ENCODE data around the gene ESPN. TPM values are rescaled to one million over a fixed set of nuclear protein-coding genes. Genes with fewer than 3 reads are reported as not detected.

The ESPN gene
- polyA plus RNA-seq, 1 donor (not counting 4 experiments of a cell fraction or from before 2014, with no cell fraction given), result 0.47 TPM

DNA sequence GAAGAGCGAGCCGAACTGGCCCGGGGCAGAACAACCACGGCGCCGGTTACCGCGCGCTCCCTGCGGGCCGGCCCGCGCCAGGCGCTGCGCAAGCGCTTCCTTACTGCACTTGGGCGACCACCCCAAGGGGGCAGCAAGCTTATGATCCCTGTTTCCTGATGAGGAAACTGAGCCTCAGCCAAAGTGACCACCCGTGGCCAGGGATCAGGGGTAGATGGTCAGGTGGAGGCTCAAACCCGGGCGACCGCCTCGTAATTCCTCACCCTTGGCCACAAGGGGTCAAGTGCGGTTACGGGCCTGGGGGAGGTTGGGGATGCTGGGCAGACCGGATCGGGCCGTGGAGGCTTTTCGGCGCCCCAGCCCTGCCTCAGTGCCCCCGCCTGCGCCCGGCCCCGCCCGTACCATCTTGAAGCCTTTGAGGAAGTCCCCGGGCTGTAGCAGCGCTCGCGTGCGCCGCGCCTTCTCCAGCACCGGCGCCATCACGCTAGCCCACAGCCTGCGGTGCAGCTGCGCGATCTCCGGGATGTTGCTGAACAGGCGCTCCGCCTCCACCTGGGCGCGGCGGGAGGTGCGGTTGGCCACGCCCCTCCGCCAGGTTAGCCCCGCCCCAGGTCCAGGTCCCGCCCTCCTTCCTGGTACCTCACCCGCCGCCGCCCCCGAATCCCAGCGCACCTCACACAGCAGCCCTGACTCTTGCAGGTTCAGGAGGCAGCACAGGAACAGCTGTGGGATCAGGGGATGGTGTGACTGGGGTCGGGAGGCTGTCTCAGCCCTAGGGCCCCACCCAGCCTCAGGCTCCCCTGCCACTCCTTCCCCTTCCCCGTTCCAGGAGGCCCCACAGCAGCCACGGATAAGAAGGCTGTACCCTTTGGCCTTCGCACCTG lies 46.8 kb downstream of the ESPN start:
- dilution Hi-C loops (cut with MboI; ENCODE audit: extremely low pct_ligation_motif_present, low sequenced_read_pairs), result no loop called here
- peaks cover 44 to 47% of the 10 kb centered on the region in 2 experiments for H3K36me3 ChIP-seq (ENCODE audit: control insufficient read depth in 2 of 2, extremely low read depth in 1 of 2, insufficient read depth in 2 of 2, low read length in 2 of 2)
- no peaks in the 10 kb centered on the region for H3K79me2 ChIP-seq (ENCODE audit: control insufficient read depth, insufficient read depth, low read length)
- H3K9me3 ChIP-seq (ENCODE audit: control insufficient read depth, low read depth, low read length), result no peaks in the 10 kb centered on the region
- H3K9me1 ChIP-seq (ENCODE audit: control insufficient read depth, extremely low read depth, insufficient read depth, low read length), result peaks cover 2% of the 10 kb centered on the region
- TF ChIP-seq, protein P1, sequence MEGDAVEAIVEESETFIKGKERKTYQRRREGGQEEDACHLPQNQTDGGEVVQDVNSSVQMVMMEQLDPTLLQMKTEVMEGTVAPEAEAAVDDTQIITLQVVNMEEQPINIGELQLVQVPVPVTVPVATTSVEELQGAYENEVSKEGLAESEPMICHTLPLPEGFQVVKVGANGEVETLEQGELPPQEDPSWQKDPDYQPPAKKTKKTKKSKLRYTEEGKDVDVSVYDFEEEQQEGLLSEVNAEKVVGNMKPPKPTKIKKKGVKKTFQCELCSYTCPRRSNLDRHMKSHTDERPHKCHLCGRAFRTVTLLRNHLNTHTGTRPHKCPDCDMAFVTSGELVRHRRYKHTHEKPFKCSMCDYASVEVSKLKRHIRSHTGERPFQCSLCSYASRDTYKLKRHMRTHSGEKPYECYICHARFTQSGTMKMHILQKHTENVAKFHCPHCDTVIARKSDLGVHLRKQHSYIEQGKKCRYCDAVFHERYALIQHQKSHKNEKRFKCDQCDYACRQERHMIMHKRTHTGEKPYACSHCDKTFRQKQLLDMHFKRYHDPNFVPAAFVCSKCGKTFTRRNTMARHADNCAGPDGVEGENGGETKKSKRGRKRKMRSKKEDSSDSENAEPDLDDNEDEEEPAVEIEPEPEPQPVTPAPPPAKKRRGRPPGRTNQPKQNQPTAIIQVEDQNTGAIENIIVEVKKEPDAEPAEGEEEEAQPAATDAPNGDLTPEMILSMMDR (optimal IDR thresholded peaks at IDR 0.05 in 1 of 3, IDR thresholded peaks at IDR 0.05 in 1 of 3, conservative IDR thresholded peaks at IDR 0.05 in 1 of 3; ENCODE audit: extremely low read depth in 1 of 3, insufficient read depth in 2 of 3, low read length in 3 of 3), result no peak
- TF ChIP-seq EZH2 (IDR thresholded peaks at IDR 0.05; ENCODE audit: low read length), result no peak
- peaks cover 17% of the 10 kb centered on the region for H3K4me1 ChIP-seq (ENCODE audit: control insufficient read depth, extremely low read depth, insufficient read depth, low read length)
- H3K9ac ChIP-seq (ENCODE audit: control insufficient read depth, extremely low read depth, insufficient read depth, low read length), result peak overlapping the region; percentile 63
- H2AFZ ChIP-seq (ENCODE audit: control insufficient read depth, low read length), result no peak overlapping the region
- DNase-seq (ENCODE audit: low read depth, low spot score) (no peak), FAIRE-seq (peak; percentile 49)
- H4K20me1 ChIP-seq (ENCODE audit: control insufficient read depth, extremely low read depth, insufficient read depth, low read length), result no peaks in the 10 kb centered on the region
- H3K4me2 ChIP-seq (ENCODE audit: control insufficient read depth, extremely low read depth, insufficient read depth, low read depth, low read length), result peak overlapping the region; percentile 68
- peak overlapping the region; percentile 67 for H3K27ac ChIP-seq (ENCODE audit: control insufficient read depth, insufficient read depth, low read length)
- no peaks in the 10 kb centered on the region for H3K27me3 ChIP-seq (ENCODE audit: control insufficient read depth, extremely low read depth, insufficient read depth, low read length)
- H3K4me3 ChIP-seq (ENCODE audit: control insufficient read depth in 2 of 3, extremely low read depth in 1 of 3, insufficient read depth in 2 of 3, low read depth in 1 of 3, low read length in 3 of 3), result no peak overlapping the region

GRCh38 chr1:6471970-6472368 lies 47.4 kb downstream of the ESPN start:
- Histone ChIP-seq H3K4me3 (ENCODE audit: control insufficient read depth in 2 of 3, extremely low read depth in 1 of 3, insufficient read depth in 2 of 3, low read depth in 1 of 3, low read length in 3 of 3) (peak overlapping the region in 1 of 3 experiments; percentile 15), H3K79me2 (ENCODE audit: control insufficient read depth, insufficient read depth, low read length) (no peaks in the 10 kb centered on the region), H4K20me1 (ENCODE audit: control insufficient read depth, extremely low read depth, insufficient read depth, low read length) (no peaks in the 10 kb centered on the region), H2AFZ (ENCODE audit: control insufficient read depth, low read length) (no peak overlapping the region), H3K9me3 (ENCODE audit: control insufficient read depth, low read depth, low read length) (no peaks in the 10 kb centered on the region), H3K36me3 (ENCODE audit: control insufficient read depth in 2 of 2, extremely low read depth in 1 of 2, insufficient read depth in 2 of 2, low read length in 2 of 2) (peaks cover 44 to 45% of the 10 kb centered on the region in 2 experiments), H3K9ac (ENCODE audit: control insufficient read depth, extremely low read depth, insufficient read depth, low read length) (peak overlapping the region; percentile 63), H3K9me1 (ENCODE audit: control insufficient read depth, extremely low read depth, insufficient read depth, low read length) (peaks cover 2% of the 10 kb centered on the region), H3K4me2 (ENCODE audit: control insufficient read depth, extremely low read depth, insufficient read depth, low read depth, low read length) (peak overlapping the region; percentile 68), H3K4me1 (ENCODE audit: control insufficient read depth, extremely low read depth, insufficient read depth, low read length) (peaks cover 17% of the 10 kb centered on the region), H3K27me3 (ENCODE audit: control insufficient read depth, extremely low read depth, insufficient read depth, low read length) (no peaks in the 10 kb centered on the region), H3K27ac (ENCODE audit: control insufficient read depth, insufficient read depth, low read length) (peak overlapping the region; percentile 67)
- peak; percentile 81 for FAIRE-seq
- DNase-seq (ENCODE audit: low read depth, low spot score), result no peak
- TF ChIP-seq, protein P1 (optimal IDR thresholded peaks at IDR 0.05 in 1 of 3, IDR thresholded peaks at IDR 0.05 in 1 of 3, conservative IDR thresholded peaks at IDR 0.05 in 1 of 3; ENCODE audit: extremely low read depth in 1 of 3, insufficient read depth in 2 of 3, low read length in 3 of 3), result no peak
- TF ChIP-seq EZH2 (IDR thresholded peaks at IDR 0.05; ENCODE audit: low read length), result no peak
- dilution Hi-C loops (cut with MboI; ENCODE audit: extremely low pct_ligation_motif_present, low sequenced_read_pairs), result no loop called here
